ENCODE data around the gene HS2ST1.

The HS2ST1 gene

GRCh38 chr1:86922445-86922844 is 8.0 kb downstream of the HS2ST1 start:
- in situ Hi-C loops (cut with MboI; ENCODE audit: low pct_unique_long_range_greater_than_20kb, low sequenced_read_pairs) = no loop called here
- DNase-seq = no peak

- in situ Hi-C loops (cut with MboI; ENCODE audit: low pct_unique_long_range_greater_than_20kb, low sequenced_read_pairs) = no loop called here
- DNase-seq = no peak
These were observed 10.0 kb downstream of the HS2ST1 start for GRCh38 chr1:86924324-86924960.

DNA sequence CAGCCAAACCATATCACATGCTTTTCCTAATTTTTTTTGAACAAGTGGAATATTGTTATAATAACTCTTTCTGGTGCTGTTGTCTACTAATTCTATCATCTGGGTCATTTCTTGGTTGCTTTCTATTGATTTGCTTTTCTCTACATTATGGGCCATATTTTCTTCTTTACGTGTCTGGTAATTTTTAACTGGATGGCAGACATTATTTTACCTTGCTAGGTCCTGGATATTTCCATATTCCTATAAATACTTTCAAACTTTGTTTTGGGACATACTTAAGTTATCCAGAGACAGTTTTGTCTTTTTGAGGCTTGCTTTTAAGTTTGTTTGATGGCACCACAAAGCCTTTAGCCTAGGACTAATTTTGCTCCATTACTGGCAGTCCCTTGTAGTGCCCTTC is 11.3 kb downstream of the HS2ST1 start:
- no peak for DNase-seq
- in situ Hi-C loops (cut with MboI; ENCODE audit: low pct_unique_long_range_greater_than_20kb, low sequenced_read_pairs) = no loop called here

DNA sequence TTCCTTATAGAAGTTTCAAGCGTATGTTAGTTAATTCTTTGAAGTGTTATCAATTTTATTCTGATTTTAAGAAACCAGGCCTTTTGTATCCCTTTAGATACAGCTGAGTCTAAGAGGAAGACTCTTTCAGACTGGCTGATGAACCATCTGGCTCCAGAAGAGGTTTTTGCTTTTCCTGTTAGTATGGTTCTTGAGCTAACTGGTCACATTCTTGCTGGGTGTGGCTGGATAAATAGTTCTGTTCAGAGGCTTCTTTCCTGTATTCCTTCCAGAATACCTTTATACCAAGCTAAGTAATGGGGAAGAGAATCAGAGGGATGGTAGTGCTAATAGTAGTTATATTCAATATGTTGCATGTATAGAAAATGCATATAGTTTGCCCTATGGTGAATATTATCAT is 12.4 kb downstream of the HS2ST1 start:
- DNase-seq = no peak
- in situ Hi-C loops (cut with MboI; ENCODE audit: low pct_unique_long_range_greater_than_20kb, low sequenced_read_pairs) = no loop called here

DNA sequence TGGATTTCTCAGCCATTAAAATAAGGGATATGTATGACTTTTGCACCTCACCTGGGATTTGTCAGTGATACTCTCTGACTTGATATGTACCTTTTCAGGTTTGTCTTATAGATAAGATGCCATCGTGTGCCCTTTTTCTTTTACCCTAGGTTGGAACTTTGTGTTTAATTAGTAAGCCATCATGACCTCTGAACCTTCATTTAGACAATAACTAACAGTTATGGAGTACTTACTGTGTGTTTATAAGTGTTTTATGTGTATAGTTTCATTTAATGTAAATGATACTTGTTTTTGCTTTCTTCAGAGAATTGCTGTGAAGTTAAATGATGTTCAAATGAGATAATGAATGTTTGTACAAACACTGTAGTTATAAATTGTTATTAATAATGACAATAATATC is 14.4 kb downstream of the HS2ST1 start:
- in situ Hi-C loops (cut with MboI; ENCODE audit: low pct_unique_long_range_greater_than_20kb, low sequenced_read_pairs) = no loop called here
- no peak for DNase-seq

DNA sequence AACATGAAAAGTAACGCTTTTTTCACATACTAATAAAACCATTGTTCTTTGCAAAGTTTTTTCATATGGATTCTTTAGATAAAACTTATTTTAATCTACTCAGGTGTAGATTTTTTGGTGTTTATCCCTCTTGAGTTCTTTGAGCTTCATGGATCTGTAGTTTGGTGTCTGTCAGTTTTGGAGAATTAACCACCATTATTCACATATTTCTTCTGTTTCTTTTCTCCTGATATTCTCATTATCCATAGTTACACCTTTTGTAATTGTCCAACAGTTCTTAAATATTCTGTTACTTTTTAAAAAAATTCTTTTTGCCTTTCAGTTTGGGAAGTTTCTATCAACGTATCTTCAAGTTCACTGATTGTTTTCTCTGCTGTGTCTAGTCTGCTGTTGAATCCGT is 18.6 kb downstream of the HS2ST1 start:
- DNase-seq = no peak
- in situ Hi-C loops (cut with MboI; ENCODE audit: low pct_unique_long_range_greater_than_20kb, low sequenced_read_pairs) = no loop called here

- in situ Hi-C loops (cut with MboI; ENCODE audit: low pct_unique_long_range_greater_than_20kb, low sequenced_read_pairs) = no loop called here
- DNase-seq = no peak
These were observed 19.3 kb downstream of the HS2ST1 start for GRCh38 chr1:86933562-86934377.

GRCh38 chr1:86938450-86938849 is 24.0 kb downstream of the HS2ST1 start:
- in situ Hi-C loops (cut with MboI; ENCODE audit: low pct_unique_long_range_greater_than_20kb, low sequenced_read_pairs) = no loop called here
- DNase-seq = peak; percentile 19

DNA sequence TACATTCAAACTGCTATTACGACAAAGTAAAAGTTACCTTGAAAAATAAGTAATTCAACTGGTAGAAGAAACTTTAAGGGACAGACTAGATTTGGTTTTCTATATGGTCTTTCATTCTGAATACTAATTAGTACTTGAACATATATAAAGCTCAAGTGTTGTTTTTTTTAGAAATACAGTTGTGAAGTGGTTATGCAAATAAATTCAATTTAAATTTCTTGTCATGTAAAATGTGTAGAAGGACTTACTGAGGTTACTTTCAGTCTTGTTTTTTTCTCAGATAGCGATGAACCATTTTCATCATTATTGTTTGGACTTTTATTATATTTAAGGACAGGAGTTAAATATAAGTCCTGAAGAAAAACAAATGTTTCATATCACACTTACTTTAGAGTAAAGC is 24.4 kb downstream of the HS2ST1 start:
- no peak for DNase-seq
- in situ Hi-C loops (cut with MboI; ENCODE audit: low pct_unique_long_range_greater_than_20kb, low sequenced_read_pairs) = no loop called here

DNA sequence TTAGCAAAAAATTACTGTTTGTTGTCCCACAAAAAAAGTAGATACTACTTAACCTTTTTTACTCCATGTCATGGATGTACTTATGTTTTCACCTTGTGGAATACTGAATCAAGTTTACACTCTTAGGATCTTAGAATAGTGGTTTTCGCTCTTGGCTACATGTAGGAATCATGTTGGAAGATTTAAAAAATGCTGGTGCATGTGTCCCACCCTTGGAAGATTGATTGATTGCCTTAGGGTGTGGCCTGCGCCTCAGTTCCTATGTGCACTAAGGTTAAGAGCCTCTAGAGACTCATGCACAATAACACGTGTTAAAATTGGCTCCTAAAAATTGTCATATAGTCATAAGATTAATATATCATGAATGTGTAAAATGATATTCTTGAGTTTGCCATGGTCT is 25.0 kb downstream of the HS2ST1 start:
- in situ Hi-C loops (cut with MboI; ENCODE audit: low pct_unique_long_range_greater_than_20kb, low sequenced_read_pairs) = no loop called here
- no peak for DNase-seq

DNA sequence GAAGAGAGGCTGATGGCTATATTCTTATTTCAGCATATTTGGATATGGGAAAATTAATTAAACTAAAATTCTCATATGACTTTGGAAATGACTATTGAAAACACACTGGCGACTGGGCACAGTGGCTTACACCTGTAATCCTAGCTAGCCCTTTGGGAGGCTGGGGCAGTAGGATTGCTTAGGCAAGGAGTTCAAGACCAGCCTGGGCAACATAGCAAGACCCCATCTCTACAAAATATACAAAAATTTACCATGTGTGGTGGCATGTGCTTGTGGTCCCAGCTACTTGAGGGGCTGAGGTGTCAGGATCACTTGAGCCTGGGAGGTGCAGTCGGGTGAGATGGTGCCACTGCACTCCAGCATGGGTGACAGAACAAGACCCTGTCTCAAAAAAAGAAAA is 26.2 kb downstream of the HS2ST1 start:
- in situ Hi-C loops (cut with MboI; ENCODE audit: low pct_unique_long_range_greater_than_20kb, low sequenced_read_pairs) = no loop called here

GRCh38 chr1:86942042-86942441 is 27.6 kb downstream of the HS2ST1 start:
- in situ Hi-C loops (cut with MboI; ENCODE audit: low pct_unique_long_range_greater_than_20kb, low sequenced_read_pairs) = no loop called here
- DNase-seq = no peak

More for the DNA sequence above, 26.2 kb downstream of the HS2ST1 start:
- DNase-seq = no peak

DNA sequence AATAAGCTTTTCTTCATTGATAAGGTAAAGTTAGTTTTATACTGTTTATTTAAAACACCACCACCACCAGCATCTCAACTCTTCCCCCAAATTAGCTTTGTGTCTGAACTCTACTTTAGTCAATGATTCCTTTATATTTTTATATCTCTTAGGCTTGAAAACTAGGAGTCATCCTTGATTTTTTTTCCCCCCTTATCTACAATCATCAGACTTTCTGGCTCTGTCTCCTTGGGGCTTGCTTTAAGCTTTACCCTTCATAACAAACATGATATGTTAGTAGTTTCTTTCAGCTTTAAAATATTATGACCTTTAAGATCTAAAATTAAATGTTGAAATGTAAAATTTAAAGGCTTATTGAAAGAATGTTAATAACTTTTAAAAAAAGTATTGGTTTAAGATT is 28.3 kb downstream of the HS2ST1 start:
- in situ Hi-C loops (cut with MboI; ENCODE audit: low pct_unique_long_range_greater_than_20kb, low sequenced_read_pairs) = no loop called here

DNA sequence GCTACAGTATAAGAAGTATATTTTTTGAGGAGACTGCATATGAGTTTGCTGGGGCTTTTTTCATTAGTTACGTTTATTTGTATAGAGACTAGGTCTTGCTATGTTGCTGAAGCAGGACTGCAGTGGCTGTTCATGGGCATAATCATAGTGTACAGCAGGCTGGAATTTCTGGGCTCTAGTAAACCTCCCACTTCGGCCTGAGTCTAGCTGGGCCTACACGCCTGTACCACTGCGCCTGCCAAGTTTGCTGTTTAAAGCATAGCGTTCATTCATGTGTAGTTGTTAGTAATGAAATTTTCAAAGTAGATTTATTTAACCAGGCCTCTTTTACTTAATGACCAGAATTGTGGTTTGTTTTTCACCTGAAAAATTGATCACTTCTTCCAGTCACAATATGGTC is 33.8 kb downstream of the HS2ST1 start:
- in situ Hi-C loops (cut with MboI; ENCODE audit: low pct_unique_long_range_greater_than_20kb, low sequenced_read_pairs) = no loop called here
- DNase-seq = no peak

More for the DNA sequence above, 28.3 kb downstream of the HS2ST1 start:
- no peak for DNase-seq

DNA sequence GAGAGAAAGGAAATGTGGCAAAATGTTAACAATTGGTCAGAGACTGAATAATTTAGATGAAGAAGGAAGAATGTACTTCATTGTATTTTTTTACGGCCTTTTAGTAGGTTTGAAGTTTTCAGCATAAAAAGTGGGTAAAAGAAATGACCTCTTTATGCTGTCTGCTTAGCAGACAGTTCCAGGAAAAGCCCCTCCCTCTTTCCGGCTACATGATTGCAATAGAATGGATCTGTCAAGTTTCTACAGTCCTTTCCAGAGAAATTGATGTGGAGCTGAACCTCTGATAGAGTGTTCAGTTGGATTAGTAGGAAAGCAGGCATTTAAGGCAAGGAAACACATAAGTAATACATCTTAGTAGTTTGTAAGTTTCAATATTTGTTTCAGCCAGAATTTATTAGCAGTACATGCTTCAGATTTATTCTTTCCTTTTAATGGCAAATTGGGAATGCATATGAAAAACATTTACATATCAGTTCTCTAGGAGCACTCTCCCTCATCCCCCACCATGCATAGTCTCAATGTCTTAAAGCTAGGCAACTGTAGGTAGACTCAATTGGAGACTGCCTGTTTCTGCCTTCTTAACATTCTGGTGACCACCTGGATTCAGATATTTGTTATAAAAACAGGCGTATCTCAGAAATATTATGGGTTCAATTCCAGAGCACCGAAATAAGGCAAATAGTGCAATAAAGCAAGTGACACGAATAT is 36.4 kb downstream of the HS2ST1 start:
- peak; percentile 11 for DNase-seq
- in situ Hi-C loops (cut with MboI; ENCODE audit: low pct_unique_long_range_greater_than_20kb, low sequenced_read_pairs) = no loop called here

GRCh38 chr1:86951430-86951829 is 37.0 kb downstream of the HS2ST1 start:
- DNase-seq = no peak
- in situ Hi-C loops (cut with MboI; ENCODE audit: low pct_unique_long_range_greater_than_20kb, low sequenced_read_pairs) = no loop called here

DNA sequence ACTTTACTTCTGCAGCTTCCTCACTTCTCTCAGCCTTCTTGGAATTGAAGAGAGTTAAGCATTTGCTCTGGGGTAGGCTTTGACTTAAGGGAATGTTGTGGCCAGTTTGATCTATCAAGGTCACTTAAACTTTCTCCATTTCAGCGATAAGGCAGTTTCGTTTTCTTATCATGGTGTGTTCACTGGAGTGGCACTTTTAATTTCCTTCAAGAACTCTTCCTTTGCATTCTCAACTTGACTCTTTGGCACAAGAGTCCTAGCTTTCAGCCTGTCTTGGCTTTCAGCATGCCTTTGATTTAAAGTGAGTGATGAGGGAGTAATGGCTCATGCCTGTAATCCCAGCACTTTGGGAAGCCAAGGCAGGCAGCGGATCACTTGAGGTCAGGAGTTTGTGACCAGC is 38.7 kb downstream of the HS2ST1 start:
- no peak for DNase-seq
- in situ Hi-C loops (cut with MboI; ENCODE audit: low pct_unique_long_range_greater_than_20kb, low sequenced_read_pairs) = no loop called here

DNA sequence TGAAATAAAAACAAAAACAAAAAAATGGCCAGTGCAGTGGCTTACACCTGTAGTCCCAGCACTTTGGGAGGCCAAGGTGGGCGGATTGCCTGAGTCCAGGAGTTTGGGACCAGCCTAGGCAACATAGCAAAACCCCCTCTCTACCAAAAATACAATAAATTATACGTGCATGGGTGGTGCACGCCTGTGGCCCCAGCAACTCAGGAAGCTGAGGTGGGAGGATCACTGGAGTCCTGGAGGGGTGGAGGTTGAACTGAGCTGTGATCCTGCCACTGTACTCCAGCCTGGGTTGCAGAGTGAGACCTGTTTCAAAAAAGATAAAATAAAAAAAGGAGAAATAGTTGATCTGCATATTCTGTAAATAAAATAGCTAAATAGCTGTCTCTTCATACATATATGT is 41.2 kb downstream of the HS2ST1 start:
- in situ Hi-C loops (cut with MboI; ENCODE audit: low pct_unique_long_range_greater_than_20kb, low sequenced_read_pairs) = no loop called here
- DNase-seq = no peak

GRCh38 chr1:86956221-86956620 is 41.8 kb downstream of the HS2ST1 start:
- in situ Hi-C loops (cut with MboI; ENCODE audit: low pct_unique_long_range_greater_than_20kb, low sequenced_read_pairs) = no loop called here
- DNase-seq = no peak

DNA sequence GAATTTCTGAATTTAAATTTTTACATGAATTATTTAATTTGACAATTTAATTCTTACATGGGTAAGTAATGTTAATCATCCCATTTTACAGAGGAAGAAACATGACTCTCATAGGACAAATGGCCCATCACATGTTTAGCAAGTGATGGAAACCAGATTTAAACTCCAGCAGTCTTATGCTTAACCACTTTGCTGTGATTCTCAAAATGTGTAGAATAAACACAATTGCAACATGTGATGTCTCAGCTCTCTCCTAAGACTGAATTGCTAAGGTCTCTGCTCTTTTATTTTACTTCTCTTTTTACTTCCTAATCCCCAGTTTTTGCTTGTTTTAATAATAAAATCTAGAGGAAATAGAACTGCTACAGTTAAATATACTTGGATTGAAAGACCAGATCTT is 42.8 kb downstream of the HS2ST1 start:
- DNase-seq = no peak
- in situ Hi-C loops (cut with MboI; ENCODE audit: low pct_unique_long_range_greater_than_20kb, low sequenced_read_pairs) = no loop called here
